ENCODE results near the gene FAM222A.

The FAM222A gene

GRCh38 chr12:109810954-109811623, 97.5 kb downstream of the FAM222A start:
- no peak for DNase-seq (ENCODE audit: low read depth)
- H3K4me3 ChIP-seq (ENCODE audit: low read depth, low read length): no peak overlapping the region

DNA sequence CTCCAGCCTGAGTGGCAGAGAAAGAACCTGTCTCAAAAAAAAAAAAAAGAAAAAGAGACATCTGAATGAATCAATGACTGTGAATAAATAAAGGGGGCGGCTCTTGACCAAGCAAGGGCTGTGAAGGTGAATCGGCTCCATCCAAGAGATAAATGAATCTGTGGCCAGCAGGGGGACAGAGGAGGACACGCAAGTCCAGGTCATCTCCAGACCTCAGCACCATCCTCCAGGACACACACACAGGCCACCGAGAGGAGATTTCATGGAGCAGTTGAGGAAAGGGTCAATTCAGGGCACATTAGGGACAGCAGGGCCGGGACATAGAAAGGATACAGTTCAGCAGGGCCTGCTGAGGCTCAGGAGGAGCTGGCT, 98.0 kb downstream of the FAM222A start:
- no peak overlapping the region for H3K4me3 ChIP-seq (ENCODE audit: low read depth, low read length)

DNA sequence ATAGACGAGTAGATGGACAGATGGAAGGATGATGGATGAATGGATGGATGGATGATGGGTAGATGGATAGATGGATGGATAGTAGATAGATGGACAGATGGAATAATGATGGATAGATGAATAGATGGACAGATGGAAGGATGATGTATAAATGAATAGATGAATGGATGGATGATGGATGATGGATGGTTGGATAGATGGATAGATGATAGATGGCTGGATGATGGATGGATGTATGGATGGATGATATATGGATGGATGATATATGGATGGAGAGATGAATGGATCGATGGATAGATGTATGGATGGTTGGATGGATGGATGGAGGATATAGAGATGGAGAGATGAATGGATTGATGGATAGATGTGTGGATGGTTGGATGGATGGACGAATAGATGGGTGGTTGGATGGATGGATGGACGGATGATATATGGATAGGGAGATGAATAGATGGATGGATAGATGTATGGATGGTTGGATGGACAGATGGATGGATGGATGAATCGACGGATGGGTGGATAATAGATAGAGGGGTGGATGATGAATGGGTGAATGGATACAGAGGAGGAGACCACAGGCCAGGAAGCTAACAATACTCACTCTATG, 100.3 kb downstream of the FAM222A start:
- no peak overlapping the region for H3K4me3 ChIP-seq (ENCODE audit: low read depth, low read length)
- no peak for DNase-seq (ENCODE audit: low read depth)

More for the DNA sequence above, 98.0 kb downstream of the FAM222A start:
- no peak for DNase-seq (ENCODE audit: low read depth)

- no peak for DNase-seq (ENCODE audit: low read depth)
- no peak overlapping the region for H3K4me3 ChIP-seq (ENCODE audit: low read depth, low read length)
Measured at GRCh38 chr12:109814600-109815150, 101.0 kb downstream of the FAM222A start.

GRCh38 chr12:109815225-109815624, 101.6 kb downstream of the FAM222A start:
- no peak for DNase-seq (ENCODE audit: low read depth)
- H3K4me3 ChIP-seq (ENCODE audit: low read depth, low read length): no peak overlapping the region

DNA sequence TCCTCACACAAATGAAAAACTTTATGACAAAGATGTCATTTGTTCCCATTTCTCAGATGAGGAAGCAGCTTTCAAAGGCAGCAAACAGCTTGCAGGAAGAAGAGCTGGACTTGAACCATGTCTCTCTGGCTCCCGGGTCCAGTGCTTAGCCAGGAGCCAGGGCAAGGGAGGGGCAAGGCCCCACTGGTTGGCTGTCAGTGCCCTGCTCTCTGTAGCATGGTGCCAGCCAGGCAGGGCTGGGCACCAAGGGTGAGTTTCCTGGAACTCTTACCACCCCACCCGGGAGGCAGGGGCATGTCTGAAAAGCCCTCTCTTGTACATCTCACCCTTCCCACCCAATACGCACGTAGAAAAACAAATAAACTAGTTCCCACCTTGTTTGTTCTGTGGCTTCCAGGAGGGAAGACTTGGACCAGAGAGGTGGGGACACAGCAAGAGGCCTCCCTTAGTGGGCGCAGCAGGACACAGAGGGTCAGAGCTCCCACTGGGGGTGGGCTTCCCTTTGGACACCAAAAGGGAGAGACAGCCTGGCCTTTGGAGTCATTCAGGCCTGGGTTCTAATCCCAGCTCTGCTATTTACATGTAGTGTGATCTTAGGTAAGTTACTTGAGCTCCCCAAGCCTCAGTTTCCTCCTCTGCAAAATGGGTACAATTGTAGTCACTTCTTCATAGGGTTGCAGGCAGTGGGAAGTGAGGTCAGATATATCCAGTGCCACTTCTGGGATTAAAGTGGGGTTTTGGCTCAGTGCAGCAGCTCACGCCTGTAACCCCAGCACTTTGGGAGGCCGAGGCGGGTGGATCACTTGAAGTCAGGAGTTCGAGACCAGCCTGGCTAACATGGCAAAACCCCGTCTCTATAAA, 102.4 kb downstream of the FAM222A start:
- no peak overlapping the region for H3K4me3 ChIP-seq (ENCODE audit: low read depth, low read length)
- no peak for DNase-seq (ENCODE audit: low read depth)

DNA sequence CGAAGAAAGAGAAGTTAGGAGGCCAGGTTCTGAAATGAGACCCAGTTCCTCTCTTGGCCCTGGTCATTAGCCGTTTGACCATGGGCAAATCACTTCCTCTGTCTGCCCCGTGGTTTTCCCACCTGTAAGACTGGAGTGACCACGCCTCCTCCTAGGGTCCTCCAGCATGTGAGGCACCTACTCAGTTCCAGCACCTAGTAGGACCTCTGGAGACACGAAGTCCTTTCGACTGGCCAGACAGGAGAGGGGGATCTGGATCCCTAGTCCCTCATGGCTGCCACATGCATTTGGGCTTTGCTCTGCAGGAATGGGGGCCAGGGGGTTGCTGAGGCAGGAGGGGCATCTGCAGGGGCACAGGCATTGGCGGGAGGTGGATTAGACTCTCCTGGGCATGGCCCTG, 103.2 kb downstream of the FAM222A start:
- H3K4me3 ChIP-seq (ENCODE audit: low read depth, low read length): no peak overlapping the region
- DNase-seq (ENCODE audit: low read depth): no peak

DNA sequence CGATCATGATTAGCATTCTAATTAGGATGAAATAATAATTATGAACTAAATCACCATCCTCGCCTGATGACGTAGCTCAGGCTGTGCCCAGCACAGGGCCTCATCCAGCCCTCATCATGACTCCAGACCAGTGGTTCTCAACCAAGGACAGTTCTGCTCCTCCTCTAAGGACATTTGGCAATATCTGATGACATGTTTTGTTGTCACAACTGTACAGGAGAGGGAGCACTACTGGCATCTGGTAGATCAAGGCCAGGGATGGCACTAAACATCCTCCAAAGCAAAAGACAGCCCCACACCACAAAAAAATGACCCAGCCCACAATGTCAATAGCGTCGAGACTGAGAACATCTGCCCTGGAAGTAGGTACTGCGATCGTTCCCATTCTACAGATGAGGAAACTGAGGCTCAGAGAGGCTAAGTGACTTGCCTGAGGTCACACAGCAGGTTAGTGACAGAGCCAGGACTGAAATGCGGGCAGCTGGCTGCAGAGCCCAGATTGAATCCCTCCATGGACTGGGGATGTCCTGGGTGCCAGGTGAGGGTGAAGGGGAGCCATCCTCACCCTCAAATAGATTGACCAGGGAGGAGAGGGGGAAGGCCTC, 104.1 kb downstream of the FAM222A start:
- no peak for DNase-seq (ENCODE audit: low read depth)
- H3K4me3 ChIP-seq (ENCODE audit: low read depth, low read length): no peak overlapping the region

GRCh38 chr12:109818253-109818652, 104.6 kb downstream of the FAM222A start:
- H3K4me3 ChIP-seq (ENCODE audit: low read depth, low read length): no peak overlapping the region
- DNase-seq (ENCODE audit: low read depth): no peak

DNA sequence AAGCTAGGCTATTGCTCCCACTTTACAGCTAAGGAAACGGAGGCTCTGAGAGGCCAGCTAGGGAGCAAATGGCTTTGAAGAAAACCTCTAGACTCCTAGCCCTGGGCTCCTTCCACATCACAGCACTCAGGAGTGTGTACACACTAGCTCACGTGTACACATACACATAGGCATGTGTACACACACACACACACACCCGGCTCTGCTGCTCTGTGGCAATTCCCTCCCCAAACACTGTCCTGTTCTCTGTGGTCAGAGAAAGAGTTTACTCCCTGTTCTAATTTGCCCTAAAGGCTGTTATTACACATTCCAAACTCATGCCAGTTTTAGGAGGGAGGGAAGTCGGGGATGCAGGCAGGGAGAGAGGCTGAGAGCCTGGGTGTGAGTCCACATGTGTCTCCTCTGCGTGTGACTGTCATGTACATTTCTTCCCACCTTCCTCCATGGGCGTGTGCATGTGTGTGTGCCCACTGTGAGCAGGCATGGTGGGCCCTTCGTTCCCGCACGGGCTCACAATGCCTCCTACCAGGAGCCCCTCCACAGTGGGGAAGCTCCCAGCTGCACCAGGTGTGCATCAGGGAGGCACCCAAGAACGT, 105.4 kb downstream of the FAM222A start:
- no peak for DNase-seq (ENCODE audit: low read depth)
- H3K4me3 ChIP-seq (ENCODE audit: low read depth, low read length): no peak overlapping the region
